Mesendoderm (in vitro differentiated cells): Measurements from ENCODE around the gene KCNK16.
A peak's percentile ranks its signal among the peaks of the same experiment; 100 is the strongest.

Experiments
- DNase-seq: peaks from one replicate; pipeline ENCODE4 v3.0.0; 2013
- H2AK5ac ChIP-seq: 2 replicates; pipeline ENCODE4 v1.6.1; 2013; ENCODE audit warnings: low read length, inconsistent platforms
- H2BK120ac ChIP-seq: 2 replicates; pipeline ENCODE4 v1.6.1; 2013; ENCODE audit warnings: low read depth, mild to moderate bottlenecking, low read length, moderate library complexity, mixed read lengths
- H2BK15ac ChIP-seq: replicated peaks from 2 replicates; pipeline ENCODE4 v1.6.1; 2013; ENCODE audit warnings: low read depth, mild to moderate bottlenecking, moderate library complexity
- H2BK5ac ChIP-seq: 2 replicates; pipeline ENCODE4 v1.6.1; 2013; ENCODE audit warnings: low read length, inconsistent platforms
- H3K18ac ChIP-seq: 2 replicates; pipeline ENCODE4 v1.6.1; 2013; ENCODE audit warnings: mild to moderate bottlenecking, low read length, mixed read lengths
- H3K23ac ChIP-seq: one replicate; pipeline ENCODE4 v1.6.1; 2013; ENCODE audit warnings: low read length
- H3K27ac ChIP-seq: 2 replicates; pipeline ENCODE4 v1.5.1; 2013; ENCODE audit warnings: low read depth, mild to moderate bottlenecking, inconsistent platforms, low read length, moderate library complexity
- H3K27me3 ChIP-seq: 2 replicates; pipeline ENCODE4 v1.6.1; 2013; ENCODE audit warnings: low read length, control low read depth, mild to moderate bottlenecking, inconsistent platforms; ENCODE audit not compliant: insufficient read depth, poor library complexity
- H3K36me3 ChIP-seq: 2 replicates; pipeline ENCODE4 v1.6.1; 2013; ENCODE audit warnings: low read length, inconsistent platforms; ENCODE audit not compliant: control insufficient read depth, insufficient read depth
- H3K4ac ChIP-seq: one replicate; pipeline ENCODE4 v1.6.1; 2013; ENCODE audit warnings: low read depth, mild to moderate bottlenecking, low read length, moderate library complexity
- H3K4me1 ChIP-seq: 2 replicates; pipeline ENCODE4 v1.6.1; 2013; ENCODE audit warnings: low read depth, low read length, inconsistent platforms; ENCODE audit not compliant: control insufficient read depth
- H3K4me2 ChIP-seq: 2 replicates; pipeline ENCODE4 v1.6.1; 2013; ENCODE audit warnings: low read length
- H3K4me3 ChIP-seq: 2 replicates; pipeline ENCODE4 v1.5.1; 2013; ENCODE audit warnings: mild to moderate bottlenecking, low read length
- H3K56ac ChIP-seq: one replicate; pipeline ENCODE4 v1.6.1; 2013; ENCODE audit warnings: low read length
- H3K79me1 ChIP-seq: 2 replicates; pipeline ENCODE4 v1.6.1; 2013; ENCODE audit warnings: low read length, inconsistent platforms
- H3K79me2 ChIP-seq: 2 replicates; pipeline ENCODE4 v1.6.1; 2013; ENCODE audit warnings: mild to moderate bottlenecking, low read length; ENCODE audit not compliant: control insufficient read depth, insufficient read depth
- H3K9ac ChIP-seq: 2 replicates; pipeline ENCODE4 v1.6.1; 2013; ENCODE audit warnings: low read length, inconsistent platforms
- H4K5ac ChIP-seq: one replicate; pipeline ENCODE4 v1.6.1; 2013; ENCODE audit warnings: low read length
- H4K8ac ChIP-seq: one replicate; pipeline ENCODE4 v1.6.1; 2013; ENCODE audit warnings: low read depth, mild to moderate bottlenecking, control low read depth, low read length, moderate library complexity
- WGBS: extraction: QIAGEN DNeasy Blood & Tissue Kit; methylation state at CpG from one replicate; pipeline ENCODE4 v1.1.7; 2013; ENCODE audit warnings: low lambda C conversion rate, missing lambda C conversion rate; ENCODE audit not compliant: insufficient coverage; ENCODE audit errors: extremely low coverage; 5-methylcytosine and 5-hydroxymethylcytosine counted together

Gene KCNK16

GRCh38 chr6:39365281-39366074 is 43.0 kb upstream of the KCNK16 start:
- Histone ChIP-seq H4K8ac (no peak overlapping the region), H3K56ac (no peak overlapping the region), H3K18ac (no peak overlapping the region), H3K9ac (no peak overlapping the region), H3K23ac (no peak overlapping the region), H3K79me2 (no peaks in the 10 kb centered on the region), H2AK5ac (no peak overlapping the region), H2BK15ac (no peak overlapping the region), H3K27me3 (no peaks in the 10 kb centered on the region), H2BK5ac (no peak overlapping the region), H3K36me3 (no peaks in the 10 kb centered on the region), H3K79me1 (no peaks in the 10 kb centered on the region), H3K4me1 (peaks cover 6% of the 10 kb centered on the region), H3K27ac (no peak overlapping the region), H3K4ac (no peak overlapping the region), H3K4me3 (no peak overlapping the region), H2BK120ac (no peak overlapping the region), H3K4me2 (no peak overlapping the region), H4K5ac (no peak overlapping the region)
- no CpG with 5 or more reads among the region's 13 CpGs for WGBS
- DNase-seq, result no peak

- no peak overlapping the region for H3K4me3 ChIP-seq
- H3K79me2 ChIP-seq, result no peaks in the 10 kb centered on the region
- no peak overlapping the region for H3K4me2 ChIP-seq
- no peak overlapping the region for H3K9ac ChIP-seq
- H3K79me1 ChIP-seq, result no peaks in the 10 kb centered on the region
- no CpG with 5 or more reads among the region's 8 CpGs for WGBS
- H2BK5ac ChIP-seq, result no peak overlapping the region
- H3K4me1 ChIP-seq, result peaks cover 6% of the 10 kb centered on the region
- H4K5ac ChIP-seq, result no peak overlapping the region
- H3K36me3 ChIP-seq, result no peaks in the 10 kb centered on the region
- H3K27ac ChIP-seq, result no peak overlapping the region
- H3K27me3 ChIP-seq, result no peaks in the 10 kb centered on the region
- peak overlapping the region; percentile 54 for H2AK5ac ChIP-seq
- no peak for DNase-seq
- H2BK120ac ChIP-seq, result no peak overlapping the region
- H3K23ac ChIP-seq, result no peak overlapping the region
- H3K56ac ChIP-seq, result no peak overlapping the region
- H3K4ac ChIP-seq, result no peak overlapping the region
- H4K8ac ChIP-seq, result no peak overlapping the region
- no peak overlapping the region for H3K18ac ChIP-seq
- H2BK15ac ChIP-seq, result no peak overlapping the region
These were observed 40.8 kb upstream of the KCNK16 start for GRCh38 chr6:39363280-39363679.

- Histone ChIP-seq H3K23ac (no peak overlapping the region), H2BK15ac (no peak overlapping the region), H3K9ac (no peak overlapping the region), H3K79me2 (no peaks in the 10 kb centered on the region), H3K18ac (no peak overlapping the region), H3K27me3 (no peaks in the 10 kb centered on the region), H3K56ac (peak overlapping the region; percentile 11), H4K8ac (no peak overlapping the region), H3K36me3 (no peaks in the 10 kb centered on the region), H3K4me2 (no peak overlapping the region), H3K4me3 (no peak overlapping the region), H3K4me1 (peaks cover 6% of the 10 kb centered on the region), H2BK120ac (no peak overlapping the region), H2AK5ac (no peak overlapping the region), H3K27ac (no peak overlapping the region), H2BK5ac (no peak overlapping the region), H4K5ac (no peak overlapping the region), H3K4ac (no peak overlapping the region), H3K79me1 (no peaks in the 10 kb centered on the region)
- no CpG with 5 or more reads among the region's 3 CpGs for WGBS
- DNase-seq, result peak; percentile 85
These were observed 40.0 kb upstream of the KCNK16 start for GRCh38 chr6:39362487-39362865.

DNA sequence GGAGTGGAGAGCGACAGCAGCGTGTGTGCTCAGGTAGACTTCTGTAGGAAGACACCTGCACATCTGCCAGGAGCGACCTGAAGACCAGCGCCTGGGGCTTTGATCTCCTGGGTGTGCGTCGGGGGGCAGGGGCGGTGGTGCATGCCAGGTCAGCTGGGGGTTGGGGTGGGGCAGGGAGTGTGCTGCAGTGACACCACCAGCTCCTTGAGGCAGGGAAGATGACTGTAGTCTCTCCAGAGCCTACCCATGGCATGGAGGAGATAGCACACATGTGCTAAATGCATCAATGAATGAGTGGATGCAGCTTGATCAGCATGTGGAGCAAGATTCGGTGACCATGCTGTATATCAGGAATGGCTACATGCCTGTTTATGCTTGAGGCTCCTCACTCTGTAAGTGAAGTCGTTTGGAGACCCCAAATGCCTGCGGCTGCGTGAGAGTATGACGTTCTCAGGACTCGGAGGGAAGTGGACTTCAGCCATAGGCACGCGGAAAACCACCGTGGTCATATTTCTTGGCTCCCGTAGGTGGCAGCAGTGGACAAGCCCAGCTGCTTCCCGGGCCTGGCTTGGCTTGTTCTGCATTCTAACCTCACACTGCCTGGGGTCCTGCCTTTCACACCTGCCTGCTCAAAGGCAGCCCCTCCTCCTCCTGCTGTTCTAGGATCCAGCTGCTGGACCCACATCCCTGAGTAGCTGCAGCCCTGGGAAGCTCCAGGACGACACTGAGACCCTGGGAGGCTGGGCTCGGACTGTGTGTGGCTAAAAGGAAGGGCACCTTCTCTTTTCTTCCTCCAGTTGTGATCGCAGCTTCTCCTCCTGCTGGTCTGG is 39.4 kb upstream of the KCNK16 start:
- H3K4ac ChIP-seq, result no peak overlapping the region
- H3K27ac ChIP-seq, result no peak overlapping the region
- H3K23ac ChIP-seq, result no peak overlapping the region
- H3K4me3 ChIP-seq, result no peak overlapping the region
- WGBS, result no CpG with 5 or more reads among the region's 21 CpGs
- peak; percentile 93 for DNase-seq
- H2BK15ac ChIP-seq, result no peak overlapping the region
- no peak overlapping the region for H2BK120ac ChIP-seq
- H2BK5ac ChIP-seq, result no peak overlapping the region
- H3K79me2 ChIP-seq, result no peaks in the 10 kb centered on the region
- no peaks in the 10 kb centered on the region for H3K79me1 ChIP-seq
- no peaks in the 10 kb centered on the region for H3K27me3 ChIP-seq
- no peak overlapping the region for H2AK5ac ChIP-seq
- no peaks in the 10 kb centered on the region for H3K36me3 ChIP-seq
- H3K4me1 ChIP-seq, result peaks cover 7% of the 10 kb centered on the region
- H4K5ac ChIP-seq, result no peak overlapping the region
- H4K8ac ChIP-seq, result no peak overlapping the region
- no peak overlapping the region for H3K9ac ChIP-seq
- H3K56ac ChIP-seq, result peak overlapping the region; percentile 37
- H3K4me2 ChIP-seq, result peak overlapping the region; percentile 19
- H3K18ac ChIP-seq, result no peak overlapping the region

GRCh38 chr6:39360378-39360777 is 37.9 kb upstream of the KCNK16 start:
- H3K4me3 ChIP-seq, result no peak overlapping the region
- no CpG with 5 or more reads among the region's 9 CpGs for WGBS
- no peak overlapping the region for H3K27ac ChIP-seq
- H4K8ac ChIP-seq, result no peak overlapping the region
- no peak for DNase-seq
- H2BK5ac ChIP-seq, result no peak overlapping the region
- no peak overlapping the region for H3K56ac ChIP-seq
- H3K4me2 ChIP-seq, result no peak overlapping the region
- no peak overlapping the region for H2BK120ac ChIP-seq
- no peaks in the 10 kb centered on the region for H3K79me1 ChIP-seq
- no peak overlapping the region for H3K18ac ChIP-seq
- H3K23ac ChIP-seq, result no peak overlapping the region
- no peak overlapping the region for H4K5ac ChIP-seq
- H3K4ac ChIP-seq, result no peak overlapping the region
- H3K79me2 ChIP-seq, result no peaks in the 10 kb centered on the region
- no peaks in the 10 kb centered on the region for H3K36me3 ChIP-seq
- H3K27me3 ChIP-seq, result no peaks in the 10 kb centered on the region
- H2BK15ac ChIP-seq, result no peak overlapping the region
- H3K4me1 ChIP-seq, result peaks cover 5% of the 10 kb centered on the region
- H2AK5ac ChIP-seq, result no peak overlapping the region
- no peak overlapping the region for H3K9ac ChIP-seq
